H1 (cell line): ENCODE data around the gene TENT4A. TPM values are rescaled to one million over a fixed set of nuclear protein-coding genes. Genes with fewer than 3 reads are reported as not detected.
A peak's percentile ranks its signal among the peaks of the same experiment; 100 is the strongest.

Source experiments
- CTCF ChIA-PET: fragments of 300-600 bp; sonication (Branson Sonifier 250); formaldehyde crosslinking; loops from one replicate; lab custom pipeline; 2021; ENCODE audit not compliant: partially characterized antibody; lab: Charles Lee
- POLR2A ChIA-PET: fragments of 300-600 bp; sonication (Branson Sonifier 250); formaldehyde crosslinking; loops from one replicate; lab custom pipeline; 2021; ENCODE audit warnings: inconsistent platforms; ENCODE audit not compliant: partially characterized antibody; lab: Charles Lee
- DNase-seq, 2 experiments: peaks; one replicate each; pipeline versions ENCODE4 v3.0.0 to v3.0.0-alpha.2; 2010 to 2022; ENCODE audit warnings: low spot score in 2 of 2, low read depth in 1 of 2, mixed read lengths in 1 of 2
- FAIRE-seq: peaks from 2 replicates; lab custom pipeline; 2011; peaks lifted over from hg19 to GRCh38; lab: Jason Lieb, UNC
- H2AFZ ChIP-seq: 2 replicates; pipeline ENCODE4 v1.8.1; 2012; ENCODE audit warnings: low read length, inconsistent platforms
- H2AK5ac ChIP-seq: 2 replicates; pipeline ENCODE4 v1.6.1; 2013; ENCODE audit warnings: low read depth, low read length
- H2BK120ac ChIP-seq: replicated peaks from 2 replicates; pipeline ENCODE3; 2013; ENCODE audit warnings: low read depth, low read length, inconsistent platforms
- H2BK12ac ChIP-seq: 2 replicates; pipeline ENCODE4 v1.6.1; 2013; ENCODE audit warnings: low read depth, low read length
- H2BK15ac ChIP-seq: 2 replicates; pipeline ENCODE4 v1.6.1; 2013; ENCODE audit warnings: low read length
- H2BK20ac ChIP-seq: 2 replicates; pipeline ENCODE4 v1.6.1; 2013; ENCODE audit warnings: low read length
- H2BK5ac ChIP-seq: 2 replicates; pipeline ENCODE4 v1.6.1; 2013; ENCODE audit warnings: low read depth, low read length
- H3K14ac ChIP-seq: 2 replicates; pipeline ENCODE4 v1.6.1; 2013; ENCODE audit warnings: inconsistent platforms; ENCODE audit not compliant: insufficient read length
- H3K18ac ChIP-seq: 2 replicates; pipeline ENCODE4 v1.6.1; 2013; ENCODE audit warnings: low read length; ENCODE audit errors: extremely low read depth
- H3K23ac ChIP-seq: 2 replicates; pipeline ENCODE4 v1.6.1; 2013; ENCODE audit warnings: inconsistent platforms; ENCODE audit not compliant: insufficient read length
- H3K23me2 ChIP-seq: 2 replicates; pipeline ENCODE4 v1.6.1; 2013; ENCODE audit warnings: low read depth, low read length
- H3K27ac ChIP-seq: 2 replicates; pipeline ENCODE4 v1.6.1; 2011; ENCODE audit warnings: low read depth, low read length, inconsistent platforms
- H3K27me3 ChIP-seq, 4 experiments: replicated peaks in 1 of 4; 1 replicate in 1 of 4; 2 replicates in 3 of 4; pipeline versions ENCODE4 v1.6.1 to v1.8.1; 2011 to 2013; ENCODE audit warnings: low read length in 3 of 4, mild to moderate bottlenecking in 3 of 4, inconsistent platforms in 2 of 4, mixed read lengths in 2 of 4, moderate library complexity in 1 of 4; ENCODE audit not compliant: control insufficient read depth in 3 of 4, insufficient read depth in 3 of 4; ENCODE audit errors: extremely low read depth in 1 of 4
- H3K36me3 ChIP-seq, 4 experiments: 2 replicates each; pipeline versions ENCODE4 v1.6.1 to v1.8.1; 2011 to 2013; ENCODE audit warnings: mild to moderate bottlenecking in 4 of 4, low read length in 3 of 4, moderate library complexity in 2 of 4, control low read depth in 1 of 4, inconsistent platforms in 1 of 4; ENCODE audit not compliant: insufficient read depth in 4 of 4, control insufficient read depth in 2 of 4
- H3K4ac ChIP-seq: replicated peaks from 2 replicates; pipeline ENCODE3; 2013; ENCODE audit warnings: low read length, low read depth, mixed read lengths, inconsistent platforms; ENCODE audit not compliant: insufficient read length
- H3K4me1 ChIP-seq, 4 experiments: replicated peaks in 1 of 4; 1 replicate in 1 of 4; 2 replicates in 3 of 4; pipeline versions ENCODE4 v1.6.1 to v1.8.1; 2011 to 2013; ENCODE audit warnings: low read length in 3 of 4, inconsistent platforms in 2 of 4, mixed read lengths in 1 of 4; ENCODE audit not compliant: insufficient read depth in 4 of 4, control insufficient read depth in 3 of 4
- H3K4me2 ChIP-seq, 2 experiments: 2 replicates each; pipeline versions ENCODE4 v1.6.1 to v1.8.1; 2011 to 2013; ENCODE audit warnings: low read depth in 2 of 2, low read length in 2 of 2, control low read depth in 1 of 2, inconsistent platforms in 1 of 2, mild to moderate bottlenecking in 1 of 2; ENCODE audit not compliant: insufficient read depth in 1 of 2
- H3K4me3 ChIP-seq, 4 experiments: fragments of 200-600, 300-600 bp in 1 of 4; sonication (generic), shearing (Covaris generic), sonication (Bioruptor Twin) in 1 of 4; 2 replicates each; pipeline versions ENCODE4 v1.5.1 to v1.8.1; 2011 to 2016; ENCODE audit warnings: low read length in 4 of 4, low read depth in 3 of 4, control low read depth in 2 of 4, inconsistent platforms in 2 of 4, mild to moderate bottlenecking in 2 of 4, mixed read lengths in 1 of 4, moderate library complexity in 1 of 4; ENCODE audit not compliant: insufficient read depth in 2 of 4; ENCODE audit errors: extremely low read depth in 1 of 4
- H3K56ac ChIP-seq: replicated peaks from 2 replicates; pipeline ENCODE3; 2013; ENCODE audit warnings: low read depth, mild to moderate bottlenecking, mixed read lengths, low read length, inconsistent platforms; ENCODE audit not compliant: insufficient read length
- H3K79me1 ChIP-seq: 2 replicates; pipeline ENCODE4 v1.6.1; 2013; ENCODE audit warnings: low read depth, low read length, control low read depth
- H3K79me2 ChIP-seq, 2 experiments: 2 replicates each; pipeline versions ENCODE4 v1.6.1 to v1.8.1; 2012 to 2013; ENCODE audit warnings: low read length in 2 of 2, mild to moderate bottlenecking in 2 of 2, inconsistent platforms in 1 of 2; ENCODE audit not compliant: insufficient read depth in 2 of 2, control insufficient read depth in 1 of 2
- H3K9ac ChIP-seq, 4 experiments: replicated peaks in 1 of 4; 1 replicate in 1 of 4; 2 replicates in 3 of 4; pipeline versions ENCODE4 v1.6.1 to v1.8.1; 2011 to 2013; ENCODE audit warnings: low read depth in 3 of 4, low read length in 3 of 4, control low read depth in 2 of 4, mild to moderate bottlenecking in 2 of 4, moderate library complexity in 2 of 4, inconsistent platforms in 1 of 4; ENCODE audit errors: extremely low read depth in 1 of 4
- H3K9me3 ChIP-seq, 2 experiments: 2 replicates each; pipeline versions ENCODE4 v1.6.1 to v1.8.1; 2012 to 2013; ENCODE audit warnings: mild to moderate bottlenecking in 2 of 2, moderate library complexity in 2 of 2, control low read depth in 1 of 2, inconsistent platforms in 1 of 2, low read depth in 1 of 2, low read length in 1 of 2, mixed read lengths in 1 of 2; ENCODE audit not compliant: insufficient read depth in 2 of 2
- H4K20me1 ChIP-seq, 2 experiments: replicated peaks in 1 of 2; 2 replicates each; pipeline versions ENCODE3 to v1.8.1; 2011 to 2013; ENCODE audit warnings: inconsistent platforms in 2 of 2, low read length in 2 of 2, mild to moderate bottlenecking in 1 of 2; ENCODE audit not compliant: insufficient read depth in 2 of 2, control insufficient read depth in 1 of 2
- H4K5ac ChIP-seq: 2 replicates; pipeline ENCODE4 v1.6.1; 2013; ENCODE audit warnings: low read length, low read depth, mixed read lengths, inconsistent platforms; ENCODE audit not compliant: insufficient read length
- H4K8ac ChIP-seq: 2 replicates; pipeline ENCODE4 v1.8.0; 2013; ENCODE audit warnings: mild to moderate bottlenecking, moderate library complexity, low read length, inconsistent platforms; ENCODE audit not compliant: insufficient read depth; ENCODE audit errors: extremely low read depth
- H4K91ac ChIP-seq: replicated peaks from 2 replicates; pipeline ENCODE3; 2013; ENCODE audit warnings: low read length, mixed read lengths, inconsistent platforms; ENCODE audit not compliant: insufficient read length
- BACH1 ChIP-seq: IDR thresholded peaks from 2 replicates; pipeline ENCODE4 v1.6.1; 2012; ENCODE audit warnings: low read length, improper control_type of control experiment
- CTCF ChIP-seq, 3 experiments: IDR thresholded peaks; 1 replicate in 2 of 3; 2 replicates in 1 of 3; pipeline versions ENCODE4 v1.5.1 to v1.6.1; 2011; ENCODE audit warnings: low read length in 3 of 3, mild to moderate bottlenecking in 3 of 3, inconsistent platforms in 2 of 3, low read depth in 1 of 3, moderate library complexity in 1 of 3; ENCODE audit not compliant: insufficient read depth in 1 of 3; ENCODE audit errors: control extremely low read depth in 1 of 3
- GABPA ChIP-seq: IDR thresholded peaks from 2 replicates; pipeline ENCODE4 v1.6.1; 2011; ENCODE audit warnings: mild to moderate bottlenecking, low read length, moderate library complexity, borderline replicate concordance; ENCODE audit not compliant: insufficient read depth
- KDM4A ChIP-seq: IDR thresholded peaks from one replicate; pipeline ENCODE4 v1.7.1; 2012; ENCODE audit warnings: low read depth, mild to moderate bottlenecking, moderate library complexity, low read length, inconsistent platforms; ENCODE audit not compliant: severe bottlenecking
- KDM5A ChIP-seq: fragments of 200-600 bp; IDR thresholded peaks from 2 replicates; pipeline ENCODE4 v1.7.1; 2012; ENCODE audit warnings: mild to moderate bottlenecking, low read length, inconsistent platforms, mixed read lengths
- POLR2A ChIP-seq, 2 experiments: IDR thresholded peaks; 1 replicate in 1 of 2; 2 replicates in 1 of 2; pipeline ENCODE4 v1.6.1; 2011; ENCODE audit warnings: low read depth in 2 of 2, low read length in 2 of 2, mild to moderate bottlenecking in 2 of 2; ENCODE audit errors: control extremely low read depth in 1 of 2
- POLR2AphosphoS5 ChIP-seq: IDR thresholded peaks from 2 replicates; pipeline ENCODE4 v1.6.1; 2011; ENCODE audit warnings: low read depth, low read length
- RAD21 ChIP-seq, 2 experiments: IDR thresholded peaks in 1 of 2; conservative IDR thresholded peaks in 1 of 2; 2 replicates each; pipeline ENCODE4 v1.6.1; 2011; ENCODE audit warnings: low read depth in 2 of 2, low read length in 2 of 2, improper control_type of control experiment in 1 of 2, inconsistent platforms in 1 of 2, mild to moderate bottlenecking in 1 of 2, moderate library complexity in 1 of 2
- RFX5 ChIP-seq: IDR thresholded peaks from 2 replicates; pipeline ENCODE4 v1.6.1; 2011; ENCODE audit warnings: low read depth, low read length, improper control_type of control experiment, borderline replicate concordance
- ZNF274 ChIP-seq: IDR thresholded peaks from 2 replicates; pipeline ENCODE4 v1.7.0; 2012; ENCODE audit warnings: low read length, borderline replicate concordance; ENCODE audit errors: extremely low read depth
- WGBS, 2 experiments: shearing (Covaris generic) in 1 of 2; methylation state at CpG; one replicate each; pipeline versions ENCODE4 v1.1.6 to v1.1.7; 2013 to 2015; ENCODE audit warnings: low lambda C conversion rate in 2 of 2, mixed read lengths in 2 of 2, inconsistent platforms in 1 of 2, low coverage in 1 of 2, missing lambda C conversion rate in 1 of 2; ENCODE audit not compliant: insufficient replicate concordance in 2 of 2, insufficient coverage in 1 of 2, insufficient read length in 1 of 2; ENCODE audit errors: extremely low coverage in 1 of 2, missing lambda C conversion rate in 1 of 2; 5-methylcytosine and 5-hydroxymethylcytosine counted together
- polyA plus RNA-seq, 7 experiments: library from polyadenylated mRNA; depleted of rRNA in 3 of 7; stranded (reverse) in 5 of 7; unstranded in 2 of 7; fragments of >200 nt in 5 of 7; fragments of 200-250 nt in 2 of 7; gene quantifications; 1 replicate in 5 of 7; 2 replicates in 1 of 7; 4 replicates in 1 of 7; pipeline versions ENCODE4 v1.2.1 to v1.2.3, GENCODE V29; 2011 to 2013; ENCODE audit warnings: missing spikeins in 2 of 7, mixed read lengths in 2 of 7
- total RNA-seq: library from RNA; stranded (reverse); fragmentation: NEBNext Ultra II Directional; extraction: Animal tissue kit (Norgen Biotek cat#: 25700); gene quantifications from 2 replicates; pipeline ENCODE4 v1.2.1, GENCODE V29; 2021

Gene TENT4A
- total and polyA plus RNA-seq, 2 of the 8 experiments (the other 6 are each of a cell fraction or from before 2014, with no cell fraction given): 8.9 to 25.1 TPM

GRCh38 chr5:6788956-6789649 lies 75.9 kb downstream of the TENT4A start:
- H3K27ac ChIP-seq: no peak overlapping the region
- H2BK12ac ChIP-seq: no peak overlapping the region
- no peaks in the 10 kb centered on the region for H3K79me2 ChIP-seq
- H4K20me1 ChIP-seq: peaks cover 0 to 5% of the 10 kb centered on the region in 2 experiments
- no peaks in the 10 kb centered on the region for H3K9me3 ChIP-seq
- no peak overlapping the region for H2BK120ac ChIP-seq
- H3K23ac ChIP-seq: no peak overlapping the region
- H4K8ac ChIP-seq: no peak overlapping the region; the same call in 1 of the 2 replicates
- H4K5ac ChIP-seq: no peak overlapping the region
- no peaks in the 10 kb centered on the region for H3K27me3 ChIP-seq
- H3K36me3 ChIP-seq: no peaks in the 10 kb centered on the region
- H3K79me1 ChIP-seq: no peaks in the 10 kb centered on the region
- no peaks in the 10 kb centered on the region for H3K4me1 ChIP-seq
- DNase-seq (peak in 1 of 2 experiments; percentile 68), FAIRE-seq (no peak)
- H3K18ac ChIP-seq: no peak overlapping the region
- H3K4me2 ChIP-seq: no peak overlapping the region
- H2BK20ac ChIP-seq: no peak overlapping the region
- no peak overlapping the region for H2BK15ac ChIP-seq
- H3K9ac ChIP-seq: no peak overlapping the region
- H3K14ac ChIP-seq: no peak overlapping the region
- peaks cover 5% of the 10 kb centered on the region; the same call in 1 of the 2 replicates for H3K23me2 ChIP-seq
- ChIA-PET POLR2A (no interaction called here), CTCF (interaction anchor here (0.7 to 5.6 kb wide), 12 partner anchors 12 to 358 kb away, joined by 3 to 58 read pairs (median 4); no protein-coding TSS in a partner anchor)
- no peak overlapping the region for H4K91ac ChIP-seq
- no peak overlapping the region for H3K4me3 ChIP-seq
- no peak overlapping the region for H3K4ac ChIP-seq
- no peak overlapping the region for H2BK5ac ChIP-seq
- H2AFZ ChIP-seq: 0 out of 2 replicates have a peak overlapping the region, but pooled peaks have one; percentile 35
- H2AK5ac ChIP-seq: no peak overlapping the region
- H3K56ac ChIP-seq: no peak overlapping the region
- 71% methylated on average over 15 of the region's 15 CpGs; no CpG with 5 or more reads in 1 of the 2 experiments for WGBS, 2 experiments
- TF ChIP-seq GABPA (no peak), KDM5A (no peak), CTCF (IDR thresholded peaks at IDR 0.05; ENCODE audit: control extremely low read depth in 1 of 3, insufficient read depth in 1 of 3, low read depth in 1 of 3, low read length in 3 of 3) (peak; percentile 55 to 71 (median 69)), RAD21 (IDR thresholded peaks at IDR 0.05 in 1 of 2, conservative IDR thresholded peaks at IDR 0.05 in 1 of 2; ENCODE audit: low read depth in 2 of 2, low read length in 2 of 2) (peak; percentile 30 to 51; a peak in 3 of 4 replicates), POLR2AphosphoS5 (no peak), BACH1 (no peak), RFX5 (no peak), KDM4A (no peak), ZNF274 (no peak), POLR2A (IDR thresholded peaks at IDR 0.05; ENCODE audit: control extremely low read depth in 1 of 2, low read depth in 2 of 2, low read length in 2 of 2) (no peak)
